Stimulated activated effector memory CD8-positive, alpha-beta T cell treated with anti-CD3 and anti-CD28 coated beads, Interleukin-12 subunit alpha, Interleukin-12 subunit beta, amount 100 ng/mL, for 72 hours (primary cell): Measurements from ENCODE around the gene NFATC3.
A peak's percentile ranks its signal among the peaks of the same experiment; 100 is the strongest.

Experiments
- ATAC-seq: fragments of 150-1000 bp; cut with Tn5 transposase; 2 replicates; pipeline ENCODE4 v1.10.0; 2021
- DNase-seq, 2 donors: peaks; one replicate each; pipeline ENCODE4 v3.0.0; 2021 to 2022; ENCODE audit warnings: low spot score in 2 of 2
- H3K27ac Mint-ChIP-seq: one replicate; pipeline ENCODE4 v1.8.0; 2022; ENCODE audit warnings: mild to moderate bottlenecking, mixed read lengths
- H3K36me3 Mint-ChIP-seq: one replicate; pipeline ENCODE4 v1.8.0; 2022; ENCODE audit warnings: mild to moderate bottlenecking, mixed read lengths
- H3K4me1 Mint-ChIP-seq: one replicate; pipeline ENCODE4 v1.8.0; 2022; ENCODE audit warnings: mixed read lengths
- H3K4me3 Mint-ChIP-seq: one replicate; pipeline ENCODE4 v1.8.0; 2022; ENCODE audit warnings: mild to moderate bottlenecking, mixed read lengths
- H3K9me3 Mint-ChIP-seq: one replicate; pipeline ENCODE4 v1.8.0; 2022; ENCODE audit warnings: mixed read lengths

The NFATC3 gene

GRCh38 chr16:68197250-68197649 is 112.1 kb downstream of the NFATC3 start:
- no peak overlapping the region for H3K4me3 Mint-ChIP-seq
- no peaks in the 10 kb centered on the region for H3K9me3 Mint-ChIP-seq
- no peak overlapping the region for H3K27ac Mint-ChIP-seq
- ATAC-seq, result no peak
- no peak for DNase-seq
- H3K36me3 Mint-ChIP-seq, result peaks cover 85% of the 10 kb centered on the region
- H3K4me1 Mint-ChIP-seq, result peaks cover 13% of the 10 kb centered on the region

GRCh38 chr16:68200088-68200783 is 115.1 kb downstream of the NFATC3 start:
- Mint-ChIP-seq H3K4me3 (no peak overlapping the region), H3K36me3 (peaks cover 75% of the 10 kb centered on the region), H3K4me1 (peaks cover 15% of the 10 kb centered on the region), H3K9me3 (no peaks in the 10 kb centered on the region), H3K27ac (peak overlapping the region; percentile 18)
- no peak for DNase-seq
- ATAC-seq, result peak; percentile 90

- DNase-seq, result no peak
- Mint-ChIP-seq H3K27ac (peak overlapping the region; percentile 36), H3K4me1 (peaks cover 15% of the 10 kb centered on the region)
These were observed 116.9 kb downstream of the NFATC3 start for GRCh38 chr16:68202091-68202519.

GRCh38 chr16:68206245-68206644 is 121.1 kb downstream of the NFATC3 start:
- DNase-seq, result no peak
- peaks cover 80% of the 10 kb centered on the region for H3K36me3 Mint-ChIP-seq
- H3K4me3 Mint-ChIP-seq, result no peak overlapping the region
- peaks cover 11% of the 10 kb centered on the region for H3K4me1 Mint-ChIP-seq
- no peak overlapping the region for H3K27ac Mint-ChIP-seq
- no peaks in the 10 kb centered on the region for H3K9me3 Mint-ChIP-seq
- no peak for ATAC-seq

More at GRCh38 chr16:68202091-68202519, 116.9 kb downstream of the NFATC3 start:
- H3K4me3 Mint-ChIP-seq, result no peak overlapping the region
- peaks cover 75% of the 10 kb centered on the region for H3K36me3 Mint-ChIP-seq
- ATAC-seq, result no peak
- no peaks in the 10 kb centered on the region for H3K9me3 Mint-ChIP-seq

- peaks cover 28% of the 10 kb centered on the region for H3K4me1 Mint-ChIP-seq
- no peaks in the 10 kb centered on the region for H3K9me3 Mint-ChIP-seq
- peaks cover 86% of the 10 kb centered on the region for H3K36me3 Mint-ChIP-seq
- no peak for ATAC-seq
- H3K27ac Mint-ChIP-seq, result peak overlapping the region; percentile 16
- DNase-seq, result no peak
- H3K4me3 Mint-ChIP-seq, result no peak overlapping the region
These were observed 129.6 kb downstream of the NFATC3 start for GRCh38 chr16:68214726-68215125.

- H3K4me1 Mint-ChIP-seq, result peaks cover 28% of the 10 kb centered on the region
- ATAC-seq (no peak), DNase-seq (no peak)
- peaks cover 87% of the 10 kb centered on the region for H3K36me3 Mint-ChIP-seq
- no peak overlapping the region for H3K4me3 Mint-ChIP-seq
- H3K27ac Mint-ChIP-seq, result peak overlapping the region; percentile 16
- no peaks in the 10 kb centered on the region for H3K9me3 Mint-ChIP-seq
These were observed 130.1 kb downstream of the NFATC3 start for GRCh38 chr16:68215302-68215701.

GRCh38 chr16:68216240-68216639 is 131.1 kb downstream of the NFATC3 start:
- H3K27ac Mint-ChIP-seq, result peak overlapping the region; percentile 16
- H3K36me3 Mint-ChIP-seq, result peaks cover 89% of the 10 kb centered on the region
- no peak for ATAC-seq

GRCh38 chr16:68217506-68217905 is 132.3 kb downstream of the NFATC3 start:
- Mint-ChIP-seq H3K27ac (peak overlapping the region; percentile 30), H3K9me3 (no peaks in the 10 kb centered on the region), H3K36me3 (peaks cover 96% of the 10 kb centered on the region), H3K4me1 (peaks cover 16% of the 10 kb centered on the region), H3K4me3 (no peak overlapping the region)
- DNase-seq, result no peak
- no peak for ATAC-seq

More at GRCh38 chr16:68216240-68216639, 131.1 kb downstream of the NFATC3 start:
- Mint-ChIP-seq H3K4me3 (no peak overlapping the region), H3K9me3 (no peaks in the 10 kb centered on the region), H3K4me1 (peaks cover 23% of the 10 kb centered on the region)
- DNase-seq, result no peak

- Mint-ChIP-seq H3K4me3 (no peak overlapping the region), H3K9me3 (no peaks in the 10 kb centered on the region), H3K36me3 (peaks cover 100% of the 10 kb centered on the region), H3K27ac (peak overlapping the region; percentile 84), H3K4me1 (peaks cover 16% of the 10 kb centered on the region)
- ATAC-seq, result no peak
- no peak for DNase-seq
These were observed 134.7 kb downstream of the NFATC3 start for GRCh38 chr16:68219725-68220351.

- H3K27ac Mint-ChIP-seq, result no peak overlapping the region
- H3K36me3 Mint-ChIP-seq, result peaks cover 100% of the 10 kb centered on the region
These were observed 137.9 kb downstream of the NFATC3 start for GRCh38 chr16:68223072-68223471.

GRCh38 chr16:68226116-68226515 is 140.9 kb downstream of the NFATC3 start:
- DNase-seq, result no peak
- Mint-ChIP-seq H3K9me3 (no peaks in the 10 kb centered on the region), H3K36me3 (peaks cover 98% of the 10 kb centered on the region), H3K4me1 (peaks cover 29% of the 10 kb centered on the region), H3K4me3 (no peak overlapping the region), H3K27ac (peak overlapping the region; percentile 84)
- ATAC-seq, result no peak

More at GRCh38 chr16:68223072-68223471, 137.9 kb downstream of the NFATC3 start:
- Mint-ChIP-seq H3K4me3 (no peak overlapping the region), H3K9me3 (no peaks in the 10 kb centered on the region), H3K4me1 (peaks cover 28% of the 10 kb centered on the region)
- no peak for ATAC-seq
- no peak for DNase-seq

- Mint-ChIP-seq H3K9me3 (no peaks in the 10 kb centered on the region), H3K36me3 (peaks cover 96% of the 10 kb centered on the region), H3K27ac (peak overlapping the region; percentile 84), H3K4me3 (no peak overlapping the region), H3K4me1 (peaks cover 29% of the 10 kb centered on the region)
- ATAC-seq (peak; percentile 62), DNase-seq (no peak)
These were observed 142.1 kb downstream of the NFATC3 start for GRCh38 chr16:68227183-68227793.

GRCh38 chr16:68227850-68228553 is 142.8 kb downstream of the NFATC3 start:
- Mint-ChIP-seq H3K9me3 (no peaks in the 10 kb centered on the region), H3K27ac (peak overlapping the region; percentile 84), H3K36me3 (peaks cover 96% of the 10 kb centered on the region), H3K4me1 (peaks cover 29% of the 10 kb centered on the region), H3K4me3 (no peak overlapping the region)
- no peak for DNase-seq
- no peak for ATAC-seq

GRCh38 chr16:68228652-68229051 is 143.5 kb downstream of the NFATC3 start:
- Mint-ChIP-seq H3K36me3 (peaks cover 91% of the 10 kb centered on the region), H3K27ac (no peak overlapping the region), H3K4me1 (peaks cover 35% of the 10 kb centered on the region), H3K4me3 (no peak overlapping the region), H3K9me3 (no peaks in the 10 kb centered on the region)
- DNase-seq, result no peak
- ATAC-seq, result no peak
